Stimulated activated CD4-positive, alpha-beta T cell treated with anti-CD3 and anti-CD28 coated beads, TNF-alpha, amount 100 ng/mL, for 4 hours (primary cell): ENCODE measurements around the gene CREBZF.
"Not testable (repeated sequence)": the region's sequence is repeated elsewhere in the genome, so short reads cannot be mapped to it uniquely, and the experiment has no call there.

ENCODE experiments used
- DNase-seq, 3 experiments: peaks; one replicate each; pipeline ENCODE4 v3.0.0-alpha.2; 2020; ENCODE audit warnings: low read depth in 3 of 3

CREBZF gene

DNA sequence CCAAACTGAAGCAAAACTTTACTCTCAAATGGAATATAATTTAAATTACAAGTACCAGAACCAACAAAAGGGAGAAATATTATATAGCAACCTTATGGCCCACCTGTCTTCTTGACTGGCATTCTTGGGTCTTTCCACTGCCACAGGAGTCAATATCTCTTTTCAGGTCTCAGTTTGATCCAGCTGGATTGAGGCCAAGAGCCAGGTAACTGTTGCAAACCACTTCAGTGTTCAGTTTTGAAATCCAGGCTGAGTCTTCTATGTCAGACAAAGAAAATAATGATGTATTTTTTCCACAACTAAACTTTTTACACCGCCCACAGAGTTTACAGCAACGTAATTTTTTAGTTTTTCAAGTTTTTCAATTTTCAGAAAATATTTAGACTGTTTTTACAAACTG is 38.4 kb downstream of the CREBZF start:
- no peak for DNase-seq

DNA sequence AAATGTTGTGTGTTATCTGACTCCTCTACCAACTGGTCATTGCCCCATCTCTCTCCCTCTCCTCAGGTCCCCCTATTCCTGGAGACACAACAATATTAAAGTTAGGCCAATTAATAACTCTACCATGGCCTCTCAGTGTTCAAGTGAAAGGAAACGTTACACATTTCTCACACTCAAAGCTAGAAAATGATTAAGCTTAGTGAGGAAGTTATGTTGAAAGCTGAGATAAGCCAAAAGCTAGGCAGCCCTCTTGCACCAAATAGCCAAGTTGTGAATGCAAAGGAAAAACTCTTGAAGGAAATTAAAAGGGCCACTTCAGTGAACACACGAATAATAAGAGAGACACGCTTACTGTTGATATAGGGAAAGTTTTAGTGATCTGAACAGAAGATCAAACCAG is 44.7 kb downstream of the CREBZF start:
- no peak for DNase-seq

DNA sequence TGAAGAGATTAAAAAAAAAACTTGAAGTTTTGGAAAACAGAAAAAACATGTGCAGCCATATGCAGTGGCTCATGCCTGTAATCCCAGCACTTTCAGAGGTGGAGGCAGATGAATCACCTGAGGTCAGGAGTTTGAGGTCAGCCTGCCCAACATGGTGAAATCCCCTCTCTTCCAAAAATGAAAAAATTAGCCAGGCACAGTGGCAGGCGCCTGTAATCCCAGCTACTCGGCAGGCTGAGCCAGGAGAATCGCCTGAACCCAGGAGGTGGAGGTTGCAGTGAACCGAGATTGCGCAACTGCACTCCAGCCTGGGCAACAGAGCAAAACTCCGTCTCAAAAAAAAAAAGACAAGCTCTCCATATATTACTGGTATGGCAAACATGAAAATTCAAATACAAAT is 45.4 kb downstream of the CREBZF start:
- no peak for DNase-seq

DNA sequence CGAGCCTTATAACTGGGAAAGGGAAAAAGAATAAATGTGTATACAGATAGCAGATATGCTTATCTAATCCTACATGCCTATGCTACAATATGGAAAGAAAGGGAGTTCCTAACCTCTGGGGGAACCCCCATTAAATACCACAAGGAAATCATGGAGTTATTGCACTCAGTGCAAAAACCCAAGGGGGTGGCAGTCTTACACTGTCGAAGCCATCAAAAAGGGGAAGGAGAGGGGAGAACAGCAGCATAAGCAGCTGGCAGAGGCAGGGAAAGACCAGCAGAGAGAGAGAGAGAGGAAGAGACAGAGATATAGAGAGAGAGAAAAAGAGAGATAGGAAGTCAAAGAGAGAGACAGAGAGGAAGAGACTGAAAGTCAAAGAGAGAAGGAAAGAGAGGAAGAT is 53.3 kb downstream of the CREBZF start:
- not testable (repeated sequence) for DNase-seq
